ENCODE results near the gene RBSN.

The RBSN gene

GRCh38 chr3:15023719-15024118 is 75.2 kb downstream of the RBSN start:
- no peak for DNase-seq (ENCODE audit: extremely low read depth in 1 of 2, low read depth in 1 of 2)

GRCh38 chr3:15023249-15023648 is 75.7 kb downstream of the RBSN start:
- no peak for DNase-seq (ENCODE audit: extremely low read depth in 1 of 2, low read depth in 1 of 2)

Data from activated CD8-positive, alpha-beta memory T cell treated with anti-CD3 and anti-CD28 coated beads for 1 hour (primary cell).